HepG2 (cell line): ENCODE measurements around the gene CDO1. TPM values are rescaled to one million over a fixed set of nuclear protein-coding genes. Genes with fewer than 3 reads are reported as not detected.

ENCODE experiments used
- FOXA3 ChIP-seq: IDR thresholded peaks from 2 replicates; pipeline ENCODE4 v1.6.1; 2016; ENCODE audit warnings: missing genetic modification reagents, missing compliant biosample characterization
- GFI1 ChIP-seq: sonication (generic); formaldehyde crosslinking; IDR thresholded peaks from 2 replicates; pipeline ENCODE4 v1.5.0; 2020; ENCODE audit warnings: missing genetic modification reagents, mild to moderate bottlenecking, borderline replicate concordance
- HDAC6 ChIP-seq: fragments of 200-600 bp; sonication (generic); IDR thresholded peaks from 2 replicates; pipeline ENCODE4 v1.7.0; 2017; ENCODE audit warnings: mild to moderate bottlenecking, antibody characterized with exemption, low read length, low read depth
- IRF9 ChIP-seq: sonication (generic); formaldehyde crosslinking; IDR thresholded peaks from 2 replicates; pipeline ENCODE4 v1.8.0; 2022; ENCODE audit warnings: missing genetic modification reagents, mild to moderate bottlenecking, borderline replicate concordance
- KDM2A ChIP-seq: sonication (generic); formaldehyde crosslinking; IDR thresholded peaks from 2 replicates; pipeline ENCODE4 v1.4.0; 2020; ENCODE audit warnings: low read depth, missing genetic modification reagents, borderline replicate concordance
- NFRKB ChIP-seq: fragments of 450-650 bp; IDR thresholded peaks from 2 replicates; pipeline ENCODE4 v1.6.1; 2017
- POLR2A ChIP-seq, 2 experiments: IDR thresholded peaks; 2 replicates each; pipeline ENCODE4 v1.6.1; 2011; ENCODE audit warnings: low read depth in 2 of 2, low read length in 2 of 2, mild to moderate bottlenecking in 1 of 2, moderate library complexity in 1 of 2; ENCODE audit not compliant: insufficient read depth in 1 of 2
- RAD21 ChIP-seq: fragments of 450-650 bp; formaldehyde crosslinking; IDR thresholded peaks from 2 replicates; pipeline ENCODE4 v1.5.0; 2020; ENCODE audit warnings: mild to moderate bottlenecking
- RNF219 ChIP-seq: sonication (generic); formaldehyde crosslinking; IDR thresholded peaks from 2 replicates; pipeline ENCODE4 v1.5.0; 2020; ENCODE audit warnings: mild to moderate bottlenecking, missing genetic modification reagents
- SIN3A ChIP-seq: IDR thresholded peaks from 2 replicates; pipeline ENCODE4 v1.6.1; 2011; ENCODE audit warnings: low read depth, mild to moderate bottlenecking, control low read depth, low read length, borderline replicate concordance
- SMYD3 ChIP-seq: sonication (generic); formaldehyde crosslinking; IDR thresholded peaks from 2 replicates; pipeline ENCODE4 v1.8.1; 2023; ENCODE audit warnings: mild to moderate bottlenecking, missing genetic modification reagents
- SSRP1 ChIP-seq: IDR thresholded peaks from 2 replicates; pipeline ENCODE4 v1.6.1; 2016; ENCODE audit warnings: control low read depth
- ZFP41 ChIP-seq: sonication (generic); formaldehyde crosslinking; IDR thresholded peaks from 2 replicates; pipeline ENCODE4 v1.4.0; 2020; ENCODE audit warnings: mild to moderate bottlenecking, missing genetic modification reagents, borderline replicate concordance
- ZNF547 ChIP-seq: sonication (generic); formaldehyde crosslinking; IDR thresholded peaks from 2 replicates; pipeline ENCODE4 v1.5.1; 2020; ENCODE audit warnings: mild to moderate bottlenecking, missing genetic modification reagents
- ZNF879 ChIP-seq: sonication (generic); formaldehyde crosslinking; IDR thresholded peaks from 2 replicates; pipeline ENCODE4 v1.8.1; 2023; ENCODE audit warnings: missing genetic modification reagents
- polyA plus RNA-seq, 8 experiments: library from polyadenylated mRNA; depleted of rRNA in 3 of 8; stranded (reverse) in 7 of 8; unstranded in 1 of 8; fragments of >200 nt; fragmentation: Illumina TruSeq in 4 of 8; extraction: Trizol in 4 of 8; gene quantifications; 2 replicates each; pipeline versions ENCODE4 v1.2.1 to v1.2.3, GENCODE V29; 2011 to 2016; ENCODE audit warnings: low read depth in 4 of 8, missing spikeins in 1 of 8, mixed read lengths in 1 of 8; ENCODE audit not compliant: insufficient read depth in 1 of 8
- total RNA-seq, 5 experiments: library from RNA; depleted of rRNA; stranded (reverse); fragments of >200 nt; fragmentation: Illumina TruSeq; extraction: Trizol; gene quantifications; 2 replicates each; pipeline ENCODE4 v1.2.3, GENCODE V29; 2016; ENCODE audit warnings: low read depth in 1 of 5
- TF ChIP-seq, protein P1 (sequence below), 2 experiments: fragments of 450-650 bp in 1 of 2; sonication (generic) in 1 of 2; formaldehyde crosslinking in 1 of 2; IDR thresholded peaks; 2 replicates each; pipeline versions ENCODE4 v1.6.1 to v1.8.0; 2016 to 2022; ENCODE audit warnings: antibody characterized with exemption in 1 of 2, mild to moderate bottlenecking in 1 of 2, missing genetic modification reagents in 1 of 2

CDO1 gene
- total and polyA plus RNA-seq, 2 of the 13 experiments (the other 11 are each of a cell fraction or from before 2014, with no cell fraction given), result 3.2 to 4.4 TPM

GRCh38 chr5:115841382-115842088, 25.1 kb upstream of the CDO1 start, which contains the start of the genes AP3S1 and ATG12 (continued):
- TF ChIP-seq, protein P1, sequence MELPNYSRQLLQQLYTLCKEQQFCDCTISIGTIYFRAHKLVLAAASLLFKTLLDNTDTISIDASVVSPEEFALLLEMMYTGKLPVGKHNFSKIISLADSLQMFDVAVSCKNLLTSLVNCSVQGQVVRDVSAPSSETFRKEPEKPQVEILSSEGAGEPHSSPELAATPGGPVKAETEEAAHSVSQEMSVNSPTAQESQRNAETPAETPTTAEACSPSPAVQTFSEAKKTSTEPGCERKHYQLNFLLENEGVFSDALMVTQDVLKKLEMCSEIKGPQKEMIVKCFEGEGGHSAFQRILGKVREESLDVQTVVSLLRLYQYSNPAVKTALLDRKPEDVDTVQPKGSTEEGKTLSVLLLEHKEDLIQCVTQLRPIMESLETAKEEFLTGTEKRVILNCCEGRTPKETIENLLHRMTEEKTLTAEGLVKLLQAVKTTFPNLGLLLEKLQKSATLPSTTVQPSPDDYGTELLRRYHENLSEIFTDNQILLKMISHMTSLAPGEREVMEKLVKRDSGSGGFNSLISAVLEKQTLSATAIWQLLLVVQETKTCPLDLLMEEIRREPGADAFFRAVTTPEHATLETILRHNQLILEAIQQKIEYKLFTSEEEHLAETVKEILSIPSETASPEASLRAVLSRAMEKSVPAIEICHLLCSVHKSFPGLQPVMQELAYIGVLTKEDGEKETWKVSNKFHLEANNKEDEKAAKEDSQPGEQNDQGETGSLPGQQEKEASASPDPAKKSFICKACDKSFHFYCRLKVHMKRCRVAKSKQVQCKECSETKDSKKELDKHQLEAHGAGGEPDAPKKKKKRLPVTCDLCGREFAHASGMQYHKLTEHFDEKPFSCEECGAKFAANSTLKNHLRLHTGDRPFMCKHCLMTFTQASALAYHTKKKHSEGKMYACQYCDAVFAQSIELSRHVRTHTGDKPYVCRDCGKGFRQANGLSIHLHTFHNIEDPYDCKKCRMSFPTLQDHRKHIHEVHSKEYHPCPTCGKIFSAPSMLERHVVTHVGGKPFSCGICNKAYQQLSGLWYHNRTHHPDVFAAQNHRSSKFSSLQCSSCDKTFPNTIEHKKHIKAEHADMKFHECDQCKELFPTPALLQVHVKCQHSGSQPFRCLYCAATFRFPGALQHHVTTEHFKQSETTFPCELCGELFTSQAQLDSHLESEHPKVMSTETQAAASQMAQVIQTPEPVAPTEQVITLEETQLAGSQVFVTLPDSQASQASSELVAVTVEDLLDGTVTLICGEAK (IDR thresholded peaks at IDR 0.05), result no peak
- TF ChIP-seq, protein P1 (CRISPR knock-in tag; IDR thresholded peaks at IDR 0.05), result peak; percentile 74
- TF ChIP-seq ZFP41 (CRISPR knock-in tag), result no peak
- TF ChIP-seq RNF219 (CRISPR knock-in tag), result 0 out of 2 replicates have a peak, but pooled peaks have one; percentile 87
- peak; percentile 86 to 93 for TF ChIP-seq POLR2A (IDR thresholded peaks at IDR 0.05; ENCODE audit: insufficient read depth in 1 of 2, low read depth in 2 of 2, low read length in 2 of 2)
- TF ChIP-seq RAD21 (CRISPR knock-in tag), result peak; percentile 17; the same call in 1 of the 2 replicates
- peak; percentile 94 for TF ChIP-seq KDM2A (CRISPR knock-in tag)
- 0 out of 2 replicates have a peak, but pooled peaks have one; percentile 73 for TF ChIP-seq SMYD3 (CRISPR knock-in tag)
- TF ChIP-seq GFI1 (CRISPR knock-in tag), result peak; percentile 54; the same call in 1 of the 2 replicates
- no peak; the same call in 1 of the 2 replicates for TF ChIP-seq NFRKB
- no peak for TF ChIP-seq IRF9 (CRISPR knock-in tag)
- TF ChIP-seq HDAC6, result no peak
- peak; percentile 82; the same call in 1 of the 2 replicates for TF ChIP-seq SIN3A
- TF ChIP-seq ZNF547, result no peak
- TF ChIP-seq FOXA3 (CRISPR knock-in tag), result peak; percentile 59
- TF ChIP-seq SSRP1, result peak; percentile 73; the same call in 1 of the 2 replicates
- TF ChIP-seq ZNF879, result peak; percentile 92
